Gastrocnemius medialis (tissue), 4 donors: ENCODE measurements around the gene OPRM1. TPM values are rescaled to one million over a fixed set of nuclear protein-coding genes. Genes with fewer than 3 reads are reported as not detected.

ENCODE experiments used
- ATAC-seq, 2 donors: fragments of 150-250 bp; one replicate each; pipeline ENCODE4 v1.9.1; 2016
- DNase-seq, 2 donors: peaks; one replicate each; pipeline ENCODE4 v3.0.0-alpha.2; 2019
- H3K27ac ChIP-seq, 4 donors: fragments of 200-600 bp; sonication (generic); 1 replicate in 1 of 4; 2 replicates in 3 of 4; pipeline ENCODE4 v1.5.1; 2016 to 2018; ENCODE audit warnings: mild to moderate bottlenecking in 2 of 4, moderate library complexity in 1 of 4
- H3K27me3 ChIP-seq, 3 donors: fragments of 200-600 bp; sonication (generic) in 2 of 3; 1 replicate in 1 of 3; 2 replicates in 2 of 3; pipeline versions ENCODE4 v1.5.1 to v1.6.0; 2016 to 2019; ENCODE audit warnings: mild to moderate bottlenecking in 1 of 3, moderate library complexity in 1 of 3
- H3K36me3 ChIP-seq, 2 donors: fragments of 200-600 bp; sonication (generic) in 1 of 2; one replicate each; pipeline ENCODE4 v1.5.1; 2017 to 2018
- H3K4me1 ChIP-seq, 2 donors: fragments of 200-600 bp; sonication (generic) in 1 of 2; one replicate each; pipeline ENCODE4 v1.5.1; 2016 to 2017; ENCODE audit warnings: mild to moderate bottlenecking in 2 of 2
- H3K4me3 ChIP-seq, 4 donors: fragments of 200-600 bp; sonication (generic) in 3 of 4; 1 replicate in 1 of 4; 2 replicates in 3 of 4; pipeline ENCODE4 v1.5.1; 2016 to 2019; ENCODE audit warnings: mild to moderate bottlenecking in 2 of 4
- H3K9me3 ChIP-seq, 3 donors: fragments of 200-600 bp; sonication (generic) in 2 of 3; 1 replicate in 1 of 3; 2 replicates in 2 of 3; pipeline ENCODE4 v1.5.1; 2016 to 2019
- CTCF ChIP-seq, 5 experiments: fragments of 450-650 bp in 3 of 5; fragments of 200-600 bp in 2 of 5; sonication (generic) in 2 of 5; IDR thresholded peaks in 4 of 5; conservative IDR thresholded peaks in 1 of 5; 1 replicate in 4 of 5; 2 replicates in 1 of 5; pipeline ENCODE4 v1.5.1; 2016 to 2019; ENCODE audit warnings: antibody characterized with exemption in 5 of 5, mild to moderate bottlenecking in 3 of 5, moderate library complexity in 3 of 5
- POLR2A ChIP-seq, 2 donors: fragments of 450-650 bp; IDR thresholded peaks; one replicate each; pipeline ENCODE4 v1.6.1; 2017; ENCODE audit warnings: antibody characterized with exemption in 2 of 2, mild to moderate bottlenecking in 2 of 2, moderate library complexity in 2 of 2
- in situ Hi-C, 4 donors: fragments of 200-750 bp; cut with MboI; loops; one replicate each; pipeline versions ENCODE4 v1.15.0 to v1.8.0; 2017; ENCODE audit warnings: low sequenced_read_pairs in 4 of 4
- intact Hi-C: fragments of 100-400 bp; cut with DNase I; formaldehyde crosslinking; loops from one replicate; pipeline ENCODE4 v1.15.1; 2023; ENCODE audit warnings: low total_unique reads
- total RNA-seq, 4 donors: library from RNA; depleted of rRNA; stranded (reverse); fragments of >200 nt; gene quantifications; one replicate each; pipeline versions ENCODE4 v1.1.0 to v1.2.3, GENCODE V29; 2016

Gene OPRM1
- total RNA-seq, 4 donors from 2014 or later = not detected

- Histone ChIP-seq H3K36me3 (no peaks in the 10 kb centered on the region), H3K9me3 (no peaks in the 10 kb centered on the region), H3K27ac (no peak overlapping the region), H3K4me3 (peak overlapping the region in 3 of 4 donors; percentile 8 to 23 (median 21)), H3K27me3 (no peaks in the 10 kb centered on the region), H3K4me1 (no peaks in the 10 kb centered on the region)
- TF ChIP-seq POLR2A (IDR thresholded peaks at IDR 0.05) (no peak), CTCF (IDR thresholded peaks at IDR 0.05 in 4 of 5, conservative IDR thresholded peaks at IDR 0.05 in 1 of 5) (no peak)
- DNase-seq (no peak), ATAC-seq (no peak)
- intact Hi-C loops = no loop called here
- in situ Hi-C loops = no loop called here
Measured at GRCh38 chr6:154247119-154247861, 208.2 kb downstream of the OPRM1 start.

- H3K4me3 ChIP-seq = no peak overlapping the region
- no peak overlapping the region for H3K27ac ChIP-seq
- no peaks in the 10 kb centered on the region for H3K4me1 ChIP-seq
- H3K27me3 ChIP-seq = no peaks in the 10 kb centered on the region
- DNase-seq (no peak), ATAC-seq (no peak)
- intact Hi-C loops = no loop called here
- in situ Hi-C loops = no loop called here
- H3K9me3 ChIP-seq = no peaks in the 10 kb centered on the region
- no peaks in the 10 kb centered on the region for H3K36me3 ChIP-seq
- TF ChIP-seq CTCF (IDR thresholded peaks at IDR 0.05 in 4 of 5, conservative IDR thresholded peaks at IDR 0.05 in 1 of 5) (no peak), POLR2A (IDR thresholded peaks at IDR 0.05) (no peak)
Measured at GRCh38 chr6:154249499-154250298, 210.7 kb downstream of the OPRM1 start.

- H3K27me3 ChIP-seq = no peaks in the 10 kb centered on the region
- TF ChIP-seq POLR2A (IDR thresholded peaks at IDR 0.05) = no peak
- no peak for TF ChIP-seq CTCF (IDR thresholded peaks at IDR 0.05 in 4 of 5, conservative IDR thresholded peaks at IDR 0.05 in 1 of 5)
- intact Hi-C loops = no loop called here
- H3K4me1 ChIP-seq = no peaks in the 10 kb centered on the region
- no peak for DNase-seq
- in situ Hi-C loops = no loop called here
- H3K36me3 ChIP-seq = no peaks in the 10 kb centered on the region
- no peaks in the 10 kb centered on the region for H3K9me3 ChIP-seq
- no peak overlapping the region for H3K27ac ChIP-seq
- H3K4me3 ChIP-seq = no peak overlapping the region
- no peak for ATAC-seq
Measured at GRCh38 chr6:154251116-154251515, 212.1 kb downstream of the OPRM1 start.

- ATAC-seq (no peak), DNase-seq (no peak)
- Histone ChIP-seq H3K9me3 (no peaks in the 10 kb centered on the region), H3K4me3 (no peak overlapping the region), H3K27me3 (no peaks in the 10 kb centered on the region), H3K36me3 (no peaks in the 10 kb centered on the region), H3K4me1 (no peaks in the 10 kb centered on the region), H3K27ac (no peak overlapping the region)
- no peak for TF ChIP-seq POLR2A (IDR thresholded peaks at IDR 0.05)
- no peak for TF ChIP-seq CTCF (IDR thresholded peaks at IDR 0.05 in 4 of 5, conservative IDR thresholded peaks at IDR 0.05 in 1 of 5)
- in situ Hi-C loops (no loop called here), intact Hi-C loops (no loop called here)
Measured at GRCh38 chr6:154252678-154253077, 213.6 kb downstream of the OPRM1 start.
